D341Med (cell line): ENCODE data around the gene TTC21B.

Experiments used
- DNase-seq: peaks from one replicate; pipeline ENCODE4 v3.0.0; 2012; ENCODE audit warnings: low spot score

The TTC21B gene

DNA sequence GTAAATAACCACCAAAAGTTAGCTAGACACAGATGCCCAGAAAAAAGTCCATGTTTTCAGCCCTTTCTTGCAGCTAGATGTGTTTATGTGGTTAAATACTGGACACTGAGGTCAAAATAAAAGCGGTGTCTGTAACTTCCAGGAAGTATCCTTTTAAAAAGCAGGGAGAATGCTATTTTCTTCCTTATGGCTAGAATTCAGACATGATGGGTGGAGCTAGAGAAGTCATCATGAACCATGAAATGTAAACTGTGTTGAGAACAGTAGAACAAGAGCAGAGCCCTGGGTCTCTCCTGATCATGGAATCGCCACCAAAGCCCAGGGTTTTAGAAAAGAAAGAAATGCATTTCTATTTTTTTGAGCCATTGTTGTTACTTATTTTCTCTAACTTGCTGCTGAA is 118.2 kb downstream of the TTC21B start:
- DNase-seq: no peak

GRCh38 chr2:165833156-165833555 is 120.4 kb downstream of the TTC21B start:
- DNase-seq: no peak

DNA sequence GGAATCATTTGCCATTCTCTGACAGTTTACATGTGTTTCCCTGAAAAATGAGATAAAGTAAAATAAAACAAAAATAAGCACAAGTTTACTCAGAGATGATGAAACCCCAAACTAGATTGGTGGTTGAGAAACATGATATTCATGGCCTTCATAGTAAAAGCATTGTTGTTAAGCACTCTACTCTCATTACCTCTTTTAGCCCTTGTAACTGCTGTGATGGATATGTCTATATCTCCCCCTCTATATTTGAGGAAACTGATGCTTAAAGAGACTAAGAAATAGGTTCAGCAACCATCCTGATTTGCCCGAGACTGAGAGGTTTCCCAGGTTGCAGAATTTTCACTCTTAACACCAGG is 125.7 kb downstream of the TTC21B start:
- no peak for DNase-seq

GRCh38 chr2:165827016-165827920 is 126.3 kb downstream of the TTC21B start:
- no peak for DNase-seq

- no peak for DNase-seq
Observed at GRCh38 chr2:165825041-165825440, 128.5 kb downstream of the TTC21B start.
